Measurements from ENCODE around the gene RNASEH1.
A peak's percentile ranks its signal among the peaks of the same experiment; 100 is the strongest.

The RNASEH1 gene

GRCh38 chr2:3558205-3559014 is at the start of gene RNASEH1:
Gene RNASEH1, minus strand, starts transcription at chr2:3558333. Its CDS starts 73 bp downstream, at chr2:3558260.
- TF ChIP-seq CTCF (IDR thresholded peaks at IDR 0.05; ENCODE audit: low read depth, low read length), result no peak
- DNase-seq (ENCODE audit: extremely low read depth, low read depth), result peak; percentile 96

- DNase-seq (ENCODE audit: extremely low read depth, low read depth), result no peak
- no peak for TF ChIP-seq CTCF (IDR thresholded peaks at IDR 0.05; ENCODE audit: low read depth, low read length)
These were observed 48.5 kb upstream of the RNASEH1 start for GRCh38 chr2:3606370-3607201.

- no peak for DNase-seq (ENCODE audit: extremely low read depth, low read depth)
- no peak for TF ChIP-seq CTCF (IDR thresholded peaks at IDR 0.05; ENCODE audit: low read depth, low read length)
These were observed 47.9 kb upstream of the RNASEH1 start for GRCh38 chr2:3606028-3606369.

GRCh38 chr2:3604991-3605961 is 47.1 kb upstream of the RNASEH1 start:
- TF ChIP-seq CTCF (IDR thresholded peaks at IDR 0.05; ENCODE audit: low read depth, low read length), result no peak
- peak; percentile 20 for DNase-seq (ENCODE audit: extremely low read depth, low read depth)

GRCh38 chr2:3604207-3604877 is 46.2 kb upstream of the RNASEH1 start:
- DNase-seq (ENCODE audit: extremely low read depth, low read depth), result no peak
- TF ChIP-seq CTCF (IDR thresholded peaks at IDR 0.05; ENCODE audit: low read depth, low read length), result no peak

GRCh38 chr2:3603536-3604206 is 45.5 kb upstream of the RNASEH1 start:
- DNase-seq (ENCODE audit: extremely low read depth, low read depth), result no peak
- TF ChIP-seq CTCF (IDR thresholded peaks at IDR 0.05; ENCODE audit: low read depth, low read length), result no peak

All from AG09319 (cell line).